ENCODE data around the gene POLD3. TPM values are rescaled to one million over a fixed set of nuclear protein-coding genes. Genes with fewer than 3 reads are reported as not detected.

POLD3 gene
- total RNA-seq, 4 donors from 2014 or later, result 9.0 to 21.9 (median 12.8) TPM

- Histone ChIP-seq H3K36me3 (no peaks in the 10 kb centered on the region), H3K27me3 (no peaks in the 10 kb centered on the region), H3K4me3 (peak overlapping the region in 3 of 4 donors; percentile 35 to 56 (median 41)), H3K27ac (peak overlapping the region; percentile 50 to 85 (median 68)), H3K4me1 (peaks cover 0 to 23% (median 3%) of the 10 kb centered on the region in 4 donors), H3K9me3 (peaks cover 0 to 12% (median 0%) of the 10 kb centered on the region in 4 donors)
- WGBS, 2 donors, result 1 to 4% methylated on average over 34 to 43 of the region's 59 CpGs
- TF ChIP-seq EP300 (IDR thresholded peaks at IDR 0.05) (no peak), POLR2A (IDR thresholded peaks at IDR 0.05) (no peak), CTCF (IDR thresholded peaks at IDR 0.05) (peak; percentile 47 to 74 (median 63))
- no peak for DNase-seq (ENCODE audit: low spot score in 2 of 2)
These were observed 91.0 kb downstream of the POLD3 start for GRCh38 chr11:74683279-74683871.

GRCh38 chr11:74683941-74684481, 91.6 kb downstream of the POLD3 start:
- Histone ChIP-seq H3K4me3 (peak overlapping the region in 3 of 4 donors; percentile 35 to 56 (median 41)), H3K4me1 (peaks cover 0 to 23% (median 3%) of the 10 kb centered on the region in 4 donors), H3K27ac (peak overlapping the region; percentile 50 to 85 (median 68)), H3K27me3 (no peaks in the 10 kb centered on the region), H3K36me3 (no peaks in the 10 kb centered on the region), H3K9me3 (peaks cover 0 to 12% (median 0%) of the 10 kb centered on the region in 4 donors)
- WGBS, 2 donors, result 67 to 74% methylated on average over 11 to 12 of the region's 12 CpGs
- DNase-seq (ENCODE audit: low spot score in 2 of 2), result no peak
- TF ChIP-seq EP300 (IDR thresholded peaks at IDR 0.05) (no peak), POLR2A (IDR thresholded peaks at IDR 0.05) (no peak), CTCF (IDR thresholded peaks at IDR 0.05) (no peak)

GRCh38 chr11:74684661-74685060, 92.3 kb downstream of the POLD3 start:
- TF ChIP-seq EP300 (IDR thresholded peaks at IDR 0.05) (no peak), CTCF (IDR thresholded peaks at IDR 0.05) (no peak)
- no peaks in the 10 kb centered on the region for H3K36me3 ChIP-seq
- H3K9me3 ChIP-seq, result peaks cover 0 to 12% (median 0%) of the 10 kb centered on the region in 4 donors
- no peak overlapping the region for H3K4me3 ChIP-seq
- H3K27ac ChIP-seq, result peak overlapping the region in 1 of 4 donors; percentile 85
- WGBS, 2 donors, result 68 to 83% methylated on average over 1 of the region's 1 CpG
- peaks cover 0 to 23% (median 3%) of the 10 kb centered on the region in 4 donors for H3K4me1 ChIP-seq
- H3K27me3 ChIP-seq, result no peaks in the 10 kb centered on the region
- DNase-seq (ENCODE audit: low spot score in 2 of 2), result no peak

- Histone ChIP-seq H3K4me1 (peaks cover 0 to 23% (median 3%) of the 10 kb centered on the region in 4 donors), H3K27ac (no peak overlapping the region), H3K4me3 (no peak overlapping the region), H3K36me3 (no peaks in the 10 kb centered on the region), H3K27me3 (no peaks in the 10 kb centered on the region), H3K9me3 (peaks cover 0 to 12% (median 0%) of the 10 kb centered on the region in 4 donors)
- no peak for DNase-seq (ENCODE audit: low spot score in 2 of 2)
- no peak for TF ChIP-seq POLR2A (IDR thresholded peaks at IDR 0.05)
- no peak for TF ChIP-seq CTCF (IDR thresholded peaks at IDR 0.05)
These were observed 93.0 kb downstream of the POLD3 start for GRCh38 chr11:74685338-74685737.

- 86 to 89% methylated on average over 3 of the region's 3 CpGs for WGBS, 2 donors
- H3K4me3 ChIP-seq, result no peak overlapping the region
- peaks cover 0 to 23% (median 3%) of the 10 kb centered on the region in 4 donors for H3K4me1 ChIP-seq
- TF ChIP-seq CTCF (IDR thresholded peaks at IDR 0.05) (no peak), EP300 (IDR thresholded peaks at IDR 0.05) (peak in 1 of 2 donors; percentile 43)
- peaks cover 0 to 12% (median 0%) of the 10 kb centered on the region in 4 donors for H3K9me3 ChIP-seq
- DNase-seq (ENCODE audit: low spot score in 2 of 2), result peak; percentile 36 to 52
- no peak overlapping the region for H3K27ac ChIP-seq
- H3K36me3 ChIP-seq, result no peaks in the 10 kb centered on the region
- no peaks in the 10 kb centered on the region for H3K27me3 ChIP-seq
These were observed 93.5 kb downstream of the POLD3 start for GRCh38 chr11:74685905-74686304.

All from tibial nerve (tissue), 4 donors.